Peyer's patch (tissue), 4 donors: ENCODE results near the gene RHCE. TPM values are rescaled to one million over a fixed set of nuclear protein-coding genes. Genes with fewer than 3 reads are reported as not detected.

Source experiments
- DNase-seq, 3 donors: peaks; one replicate each; pipeline ENCODE4 v3.0.0-alpha.2; 2017 to 2019
- H3K27ac ChIP-seq, 4 donors: fragments of 200-600 bp; sonication (generic); one replicate each; pipeline ENCODE4 v1.5.1; 2016 to 2019
- H3K27me3 ChIP-seq, 2 donors: fragments of 200-600 bp; sonication (generic); one replicate each; pipeline ENCODE4 v1.5.1; 2019
- H3K36me3 ChIP-seq, 3 donors: fragments of 200-600 bp; sonication (generic); one replicate each; pipeline ENCODE4 v1.5.1; 2016 to 2019
- H3K4me1 ChIP-seq, 4 donors: fragments of 200-600 bp; sonication (generic); one replicate each; pipeline ENCODE4 v1.5.1; 2016 to 2019
- H3K4me3 ChIP-seq, 4 donors: fragments of 200-600 bp; sonication (generic); 1 replicate in 3 of 4; 2 replicates in 1 of 4; pipeline ENCODE4 v1.5.1; 2016 to 2019; ENCODE audit warnings: mild to moderate bottlenecking in 1 of 4
- H3K9me3 ChIP-seq, 4 donors: fragments of 200-600 bp; sonication (generic); one replicate each; pipeline ENCODE4 v1.5.1; 2016 to 2019; ENCODE audit warnings: mild to moderate bottlenecking in 1 of 4
- CTCF ChIP-seq, 6 experiments: fragments of 450-650 bp in 4 of 6; fragments of 200-600 bp in 2 of 6; sonication (generic) in 1 of 6; IDR thresholded peaks; one replicate each; pipeline ENCODE4 v1.5.1; 2017 to 2019; ENCODE audit warnings: antibody characterized with exemption in 6 of 6, mild to moderate bottlenecking in 3 of 6, moderate library complexity in 1 of 6
- POLR2A ChIP-seq, 2 donors: fragments of 450-650 bp; IDR thresholded peaks; one replicate each; pipeline ENCODE4 v1.5.1; 2017; ENCODE audit warnings: antibody characterized with exemption in 2 of 2, mild to moderate bottlenecking in 2 of 2, moderate library complexity in 2 of 2
- total RNA-seq, 4 donors: library from RNA; depleted of rRNA; stranded (reverse); fragments of >200 nt; gene quantifications; one replicate each; pipeline ENCODE4 v1.1.0, GENCODE V29; 2016

RHCE gene
- total RNA-seq, 4 donors from 2014 or later: 0.70 TPM; not detected in 3

- TF ChIP-seq CTCF (IDR thresholded peaks at IDR 0.05): no peak
- no peak for TF ChIP-seq POLR2A (IDR thresholded peaks at IDR 0.05)
- Histone ChIP-seq H3K36me3 (no peaks in the 10 kb centered on the region), H3K4me3 (no peak overlapping the region), H3K27me3 (no peaks in the 10 kb centered on the region), H3K27ac (no peak overlapping the region), H3K4me1 (peaks cover 0 to 24% (median 7%) of the 10 kb centered on the region in 4 donors), H3K9me3 (no peaks in the 10 kb centered on the region)
- DNase-seq: no peak
Observed at GRCh38 chr1:25439287-25439686, 18.7 kb upstream of the RHCE start.

- peaks cover 0 to 40% (median 9%) of the 10 kb centered on the region in 4 donors for H3K4me1 ChIP-seq
- no peak overlapping the region for H3K4me3 ChIP-seq
- no peaks in the 10 kb centered on the region for H3K27me3 ChIP-seq
- H3K36me3 ChIP-seq: no peaks in the 10 kb centered on the region
- no peak overlapping the region for H3K27ac ChIP-seq
- H3K9me3 ChIP-seq: no peaks in the 10 kb centered on the region
- TF ChIP-seq POLR2A (IDR thresholded peaks at IDR 0.05): no peak
- no peak for TF ChIP-seq CTCF (IDR thresholded peaks at IDR 0.05)
- no peak for DNase-seq
Observed at GRCh38 chr1:25437672-25438071, 17.0 kb upstream of the RHCE start.

GRCh38 chr1:25435397-25436108 is 14.9 kb upstream of the RHCE start:
- Histone ChIP-seq H3K4me1 (peaks cover 0 to 49% (median 10%) of the 10 kb centered on the region in 4 donors), H3K27ac (no peak overlapping the region), H3K4me3 (no peak overlapping the region), H3K36me3 (no peaks in the 10 kb centered on the region), H3K27me3 (no peaks in the 10 kb centered on the region), H3K9me3 (no peaks in the 10 kb centered on the region)
- DNase-seq: no peak
- TF ChIP-seq POLR2A (IDR thresholded peaks at IDR 0.05): no peak
- TF ChIP-seq CTCF (IDR thresholded peaks at IDR 0.05): no peak

- Histone ChIP-seq H3K4me1 (peaks cover 0 to 49% (median 10%) of the 10 kb centered on the region in 4 donors), H3K4me3 (no peak overlapping the region), H3K27me3 (no peaks in the 10 kb centered on the region), H3K36me3 (no peaks in the 10 kb centered on the region), H3K9me3 (no peaks in the 10 kb centered on the region), H3K27ac (peak overlapping the region in 2 of 4 donors; percentile 25 to 36)
- no peak for TF ChIP-seq POLR2A (IDR thresholded peaks at IDR 0.05)
- TF ChIP-seq CTCF (IDR thresholded peaks at IDR 0.05): no peak
- no peak for DNase-seq
Observed at GRCh38 chr1:25433389-25434186, 13.0 kb upstream of the RHCE start.

GRCh38 chr1:25432749-25433388 is 12.2 kb upstream of the RHCE start:
- TF ChIP-seq POLR2A (IDR thresholded peaks at IDR 0.05) (no peak), CTCF (IDR thresholded peaks at IDR 0.05) (no peak)

More at GRCh38 chr1:25432749-25433388, 12.2 kb upstream of the RHCE start:
- Histone ChIP-seq H3K9me3 (no peaks in the 10 kb centered on the region), H3K4me1 (peaks cover 0 to 49% (median 10%) of the 10 kb centered on the region in 4 donors), H3K27ac (no peak overlapping the region), H3K4me3 (peak overlapping the region in 2 of 4 donors; percentile 91 to 99), H3K36me3 (no peaks in the 10 kb centered on the region), H3K27me3 (no peaks in the 10 kb centered on the region)
- no peak for DNase-seq
